ENCODE results near the gene KIF5A. TPM values are rescaled to one million over a fixed set of nuclear protein-coding genes. Genes with fewer than 3 reads are reported as not detected.
"Not testable (repeated sequence)": the region's sequence is repeated elsewhere in the genome, so short reads cannot be mapped to it uniquely, and the experiment has no call there.

Gene KIF5A
- total RNA-seq, 1 donor from 2014 or later: 0.46 TPM

- Mint-ChIP-seq H3K4me1 (ENCODE audit: unreplicated experiment) (peaks cover 22% of the 10 kb centered on the region), H3K4me3 (ENCODE audit: unreplicated experiment) (no peak overlapping the region), H3K9me3 (ENCODE audit: unreplicated experiment) (no peaks in the 10 kb centered on the region), H3K27me3 (ENCODE audit: unreplicated experiment) (peaks cover 11% of the 10 kb centered on the region), H3K27ac (ENCODE audit: unreplicated experiment) (peak overlapping the region; percentile 67), H3K36me3 (ENCODE audit: low read depth, unreplicated experiment) (peaks cover 64% of the 10 kb centered on the region)
- TF ChIP-seq, protein P1, sequence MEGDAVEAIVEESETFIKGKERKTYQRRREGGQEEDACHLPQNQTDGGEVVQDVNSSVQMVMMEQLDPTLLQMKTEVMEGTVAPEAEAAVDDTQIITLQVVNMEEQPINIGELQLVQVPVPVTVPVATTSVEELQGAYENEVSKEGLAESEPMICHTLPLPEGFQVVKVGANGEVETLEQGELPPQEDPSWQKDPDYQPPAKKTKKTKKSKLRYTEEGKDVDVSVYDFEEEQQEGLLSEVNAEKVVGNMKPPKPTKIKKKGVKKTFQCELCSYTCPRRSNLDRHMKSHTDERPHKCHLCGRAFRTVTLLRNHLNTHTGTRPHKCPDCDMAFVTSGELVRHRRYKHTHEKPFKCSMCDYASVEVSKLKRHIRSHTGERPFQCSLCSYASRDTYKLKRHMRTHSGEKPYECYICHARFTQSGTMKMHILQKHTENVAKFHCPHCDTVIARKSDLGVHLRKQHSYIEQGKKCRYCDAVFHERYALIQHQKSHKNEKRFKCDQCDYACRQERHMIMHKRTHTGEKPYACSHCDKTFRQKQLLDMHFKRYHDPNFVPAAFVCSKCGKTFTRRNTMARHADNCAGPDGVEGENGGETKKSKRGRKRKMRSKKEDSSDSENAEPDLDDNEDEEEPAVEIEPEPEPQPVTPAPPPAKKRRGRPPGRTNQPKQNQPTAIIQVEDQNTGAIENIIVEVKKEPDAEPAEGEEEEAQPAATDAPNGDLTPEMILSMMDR (IDR thresholded peaks at IDR 0.05; ENCODE audit: unreplicated experiment): no peak
- no peak for DNase-seq (ENCODE audit: low spot score)
Measured at GRCh38 chr12:57515408-57515933, 34.4 kb upstream of the KIF5A start.

DNA sequence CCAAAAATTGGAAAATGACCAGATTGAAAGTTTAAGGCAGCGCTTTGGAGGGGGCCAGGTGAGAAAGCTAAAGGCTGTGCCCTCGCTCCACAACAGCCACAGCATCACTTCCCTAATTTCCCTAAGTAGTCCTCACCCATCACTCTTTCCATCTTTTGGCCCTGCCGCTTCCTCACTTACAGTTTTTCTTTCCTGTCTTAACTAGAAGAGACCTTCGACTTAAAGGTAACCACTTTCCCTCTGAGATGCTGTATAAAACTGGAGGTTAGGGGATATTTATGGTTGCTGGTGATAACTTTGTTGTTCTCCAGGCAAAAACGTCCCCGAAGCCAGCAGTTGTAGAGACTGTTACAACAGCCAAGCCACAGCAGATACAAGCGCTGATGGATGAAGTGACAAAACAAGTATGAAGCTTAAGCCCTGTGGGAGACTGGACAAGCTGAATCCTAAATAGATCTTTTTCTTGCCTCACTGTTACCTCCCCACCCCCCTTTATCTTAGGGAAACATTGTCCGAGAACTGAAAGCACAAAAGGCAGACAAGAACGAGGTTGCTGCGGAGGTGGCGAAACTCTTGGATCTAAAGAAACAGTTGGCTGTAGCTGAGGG is 33.8 kb upstream of the KIF5A start:
- peaks cover 64% of the 10 kb centered on the region for H3K36me3 Mint-ChIP-seq (ENCODE audit: low read depth, unreplicated experiment)

DNA sequence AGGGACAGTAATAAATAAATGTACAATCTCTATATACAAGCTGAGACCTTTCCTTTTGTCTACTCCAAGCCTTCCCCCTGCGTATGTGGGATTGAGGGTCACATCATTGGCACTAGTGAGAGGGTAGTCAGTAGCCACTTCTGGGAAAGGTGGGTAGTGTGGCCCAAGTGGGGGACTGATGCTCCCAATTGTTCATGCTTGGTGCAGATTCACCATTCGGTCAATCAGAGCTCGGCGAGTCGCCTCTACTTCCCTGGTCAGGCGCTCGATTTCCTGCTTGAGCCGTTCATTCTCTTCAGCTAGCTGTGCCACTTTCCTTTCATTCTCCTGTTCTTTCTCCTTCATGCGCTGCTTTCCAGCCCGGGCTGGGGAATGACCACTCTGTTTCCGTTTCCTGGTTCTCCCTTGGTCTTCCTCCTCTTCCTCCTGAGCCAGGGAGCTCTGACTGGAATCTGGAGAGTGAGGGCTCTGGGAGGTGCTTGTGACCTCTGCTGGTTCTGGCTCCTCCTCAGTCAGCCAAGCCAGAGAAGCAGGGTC is 33.2 kb upstream of the KIF5A start:
- Mint-ChIP-seq H3K9me3 (ENCODE audit: unreplicated experiment) (no peaks in the 10 kb centered on the region), H3K27me3 (ENCODE audit: unreplicated experiment) (peaks cover 16% of the 10 kb centered on the region), H3K27ac (ENCODE audit: unreplicated experiment) (peak overlapping the region; percentile 85), H3K4me3 (ENCODE audit: unreplicated experiment) (peak overlapping the region; percentile 18), H3K4me1 (ENCODE audit: unreplicated experiment) (peaks cover 28% of the 10 kb centered on the region), H3K36me3 (ENCODE audit: low read depth, unreplicated experiment) (peaks cover 60% of the 10 kb centered on the region)
- TF ChIP-seq, protein P1 (IDR thresholded peaks at IDR 0.05; ENCODE audit: unreplicated experiment): no peak
- DNase-seq (ENCODE audit: low spot score): no peak

More for the DNA sequence above, 33.8 kb upstream of the KIF5A start:
- H3K4me3 Mint-ChIP-seq (ENCODE audit: unreplicated experiment): no peak overlapping the region
- H3K27me3 Mint-ChIP-seq (ENCODE audit: unreplicated experiment): peaks cover 12% of the 10 kb centered on the region
- no peak for DNase-seq (ENCODE audit: low spot score)
- H3K4me1 Mint-ChIP-seq (ENCODE audit: unreplicated experiment): peaks cover 23% of the 10 kb centered on the region
- TF ChIP-seq, protein P1 (IDR thresholded peaks at IDR 0.05; ENCODE audit: unreplicated experiment): no peak
- no peaks in the 10 kb centered on the region for H3K9me3 Mint-ChIP-seq (ENCODE audit: unreplicated experiment)
- H3K27ac Mint-ChIP-seq (ENCODE audit: unreplicated experiment): peak overlapping the region; percentile 52

GRCh38 chr12:57517187-57517586 is 32.7 kb upstream of the KIF5A start:
- Mint-ChIP-seq H3K27ac (ENCODE audit: unreplicated experiment) (peak overlapping the region; percentile 85), H3K4me3 (ENCODE audit: unreplicated experiment) (peak overlapping the region; percentile 74), H3K36me3 (ENCODE audit: low read depth, unreplicated experiment) (peaks cover 57% of the 10 kb centered on the region), H3K27me3 (ENCODE audit: unreplicated experiment) (peaks cover 17% of the 10 kb centered on the region), H3K4me1 (ENCODE audit: unreplicated experiment) (peaks cover 30% of the 10 kb centered on the region), H3K9me3 (ENCODE audit: unreplicated experiment) (no peaks in the 10 kb centered on the region)
- DNase-seq (ENCODE audit: low spot score): no peak
- TF ChIP-seq, protein P1 (IDR thresholded peaks at IDR 0.05; ENCODE audit: unreplicated experiment): no peak

DNA sequence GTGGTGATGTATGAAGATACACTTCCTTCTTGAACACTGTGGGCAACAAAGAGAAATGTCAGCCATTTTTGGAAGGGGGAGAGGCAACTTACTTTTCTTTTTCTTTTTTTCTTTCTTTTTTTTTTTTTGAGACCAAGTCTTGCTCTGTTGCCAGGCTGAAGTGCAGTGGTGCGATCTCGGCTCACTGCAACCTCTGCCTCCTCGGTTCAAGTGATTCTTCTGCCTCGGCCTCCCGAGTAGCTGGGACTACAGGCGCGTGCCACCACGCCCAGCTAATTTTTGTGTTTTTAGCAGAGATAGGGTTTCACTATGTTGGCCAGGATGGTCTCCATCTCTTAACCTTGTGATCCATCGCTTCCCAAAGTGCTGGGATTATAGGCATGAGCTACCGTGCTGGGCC is 32.1 kb upstream of the KIF5A start:
- not testable (repeated sequence) for H3K9me3 Mint-ChIP-seq (ENCODE audit: unreplicated experiment); DNase-seq (ENCODE audit: low spot score)
- Mint-ChIP-seq H3K36me3 (ENCODE audit: low read depth, unreplicated experiment) (peaks cover 52% of the 10 kb centered on the region), H3K4me1 (ENCODE audit: unreplicated experiment) (peaks cover 30% of the 10 kb centered on the region), H3K4me3 (ENCODE audit: unreplicated experiment) (peak overlapping the region; percentile 74), H3K27ac (ENCODE audit: unreplicated experiment) (peak overlapping the region; percentile 68), H3K27me3 (ENCODE audit: unreplicated experiment) (peaks cover 16% of the 10 kb centered on the region)
